IMR-90 (cell line): Measurements from ENCODE around the gene SHC4. TPM values are rescaled to one million over a fixed set of nuclear protein-coding genes. Genes with fewer than 3 reads are reported as not detected.

Experiments
- ATAC-seq: fragments of 200-7000 bp; cut with Tn5 transposase; 2 replicates; pipeline ENCODE4 v1.9.1; 2020; ENCODE audit warnings: low read depth, mild to moderate bottlenecking, moderate library complexity
- BruUV-seq: library from RNA; stranded (reverse); fragments of 400-500 nt; replicated peaks from 2 replicates; lab custom pipeline; 2021; lab: Mats Ljungman, UMichigan
- CTCF ChIA-PET: fragments of 300-600 bp; formaldehyde crosslinking; extraction: SDS; loops from one replicate; lab custom pipeline; 2021; ENCODE audit warnings: antibody characterized with exemption; lab: Yijun Ruan, JAX
- POLR2A ChIA-PET: fragments of 300-600 bp; sonication (Branson Sonifier 250); formaldehyde crosslinking; loops from one replicate; lab custom pipeline; 2022; ENCODE audit warnings: antibody characterized with exemption; ENCODE audit not compliant: unreplicated experiment; lab: Charles Lee
- DNase-seq: peaks from one replicate; pipeline ENCODE4 v3.0.0; 2013
- H2AFZ ChIP-seq: replicated peaks from 2 replicates; pipeline ENCODE3; 2013; ENCODE audit warnings: low read length, mild to moderate bottlenecking; ENCODE audit not compliant: poor library complexity
- H2AK5ac ChIP-seq: 2 replicates; pipeline ENCODE4 v1.6.1; 2013; ENCODE audit warnings: low read depth, low read length, inconsistent platforms
- H2AK9ac ChIP-seq: replicated peaks from 2 replicates; pipeline ENCODE3; 2013; ENCODE audit warnings: mild to moderate bottlenecking, low read depth, low read length, moderate library complexity; ENCODE audit not compliant: poor library complexity
- H2BK120ac ChIP-seq: 2 replicates; pipeline ENCODE4 v1.6.1; 2013; ENCODE audit warnings: low read depth, low read length, inconsistent platforms
- H2BK15ac ChIP-seq: 3 replicates; pipeline ENCODE4 v1.6.1; 2013; ENCODE audit warnings: low read depth, low read length, inconsistent platforms
- H2BK20ac ChIP-seq: 2 replicates; pipeline ENCODE4 v1.6.1; 2013; ENCODE audit warnings: low read depth, mild to moderate bottlenecking, inconsistent platforms, low read length, moderate library complexity
- H2BK5ac ChIP-seq: 2 replicates; pipeline ENCODE4 v1.6.1; 2013; ENCODE audit warnings: mild to moderate bottlenecking, low read depth, low read length, inconsistent platforms; ENCODE audit not compliant: poor library complexity, severe bottlenecking
- H3K14ac ChIP-seq: replicated peaks from 2 replicates; pipeline ENCODE4 v1.6.1; 2013; ENCODE audit warnings: low read depth, low read length, inconsistent platforms
- H3K18ac ChIP-seq: 2 replicates; pipeline ENCODE4 v1.6.1; 2013; ENCODE audit warnings: low read depth, low read length, control low read depth
- H3K23ac ChIP-seq: 2 replicates; pipeline ENCODE4 v1.6.1; 2013; ENCODE audit warnings: low read depth, low read length, inconsistent platforms
- H3K27ac ChIP-seq: 2 replicates; pipeline ENCODE4 v1.5.1; 2013; ENCODE audit warnings: mild to moderate bottlenecking, control low read depth, low read length; ENCODE audit not compliant: insufficient read depth
- H3K27me3 ChIP-seq: 2 replicates; pipeline ENCODE4 v1.6.1; 2013; ENCODE audit warnings: low read length; ENCODE audit not compliant: control insufficient read depth, insufficient read depth
- H3K36me3 ChIP-seq: 2 replicates; pipeline ENCODE4 v1.6.1; 2013; ENCODE audit warnings: low read length, mixed read lengths; ENCODE audit not compliant: control insufficient read depth, insufficient read depth
- H3K4ac ChIP-seq: 2 replicates; pipeline ENCODE4 v1.6.1; 2013; ENCODE audit warnings: low read depth, low read length, inconsistent platforms
- H3K4me1 ChIP-seq: 2 replicates; pipeline ENCODE4 v1.6.1; 2013; ENCODE audit warnings: low read length, mixed read lengths; ENCODE audit not compliant: control insufficient read depth, insufficient read depth
- H3K4me2 ChIP-seq: 2 replicates; pipeline ENCODE4 v1.6.1; 2013; ENCODE audit warnings: low read depth, mild to moderate bottlenecking, control low read depth, low read length, moderate library complexity
- H3K4me3 ChIP-seq: 2 replicates; pipeline ENCODE4 v1.5.1; 2013; ENCODE audit warnings: low read depth, mild to moderate bottlenecking, control low read depth, low read length, moderate library complexity; ENCODE audit not compliant: insufficient read depth
- H3K56ac ChIP-seq: 2 replicates; pipeline ENCODE4 v1.6.1; 2013; ENCODE audit warnings: low read length, inconsistent platforms; ENCODE audit not compliant: insufficient read depth; ENCODE audit errors: extremely low read depth
- H3K79me1 ChIP-seq, 2 experiments: 2 replicates each; pipeline ENCODE4 v1.6.1; 2013; ENCODE audit warnings: low read length in 2 of 2, inconsistent platforms in 1 of 2, low read depth in 1 of 2
- H3K9ac ChIP-seq: 2 replicates; pipeline ENCODE4 v1.6.1; 2013; ENCODE audit warnings: low read depth, low read length, control low read depth
- H3K9me1 ChIP-seq: 2 replicates; pipeline ENCODE4 v1.6.1; 2013; ENCODE audit warnings: low read length, inconsistent platforms; ENCODE audit not compliant: insufficient read depth
- H3K9me3 ChIP-seq: 2 replicates; pipeline ENCODE4 v1.6.1; 2013; ENCODE audit warnings: low read length; ENCODE audit not compliant: control insufficient read depth, insufficient read depth
- H4K20me1 ChIP-seq: 2 replicates; pipeline ENCODE4 v1.6.1; 2013; ENCODE audit warnings: low read length, inconsistent platforms; ENCODE audit not compliant: insufficient read depth
- H4K5ac ChIP-seq: 2 replicates; pipeline ENCODE4 v1.6.1; 2013; ENCODE audit warnings: mild to moderate bottlenecking, low read depth, low read length, control low read depth
- H4K8ac ChIP-seq, 2 experiments: 2 replicates each; pipeline ENCODE4 v1.6.1; 2013; ENCODE audit warnings: low read depth in 2 of 2, low read length in 2 of 2, control low read depth in 1 of 2, inconsistent platforms in 1 of 2
- H4K91ac ChIP-seq: 2 replicates; pipeline ENCODE4 v1.6.1; 2013; ENCODE audit warnings: low read depth, low read length, inconsistent platforms; ENCODE audit not compliant: insufficient read depth
- BHLHE40 ChIP-seq: fragments of 150-350 bp; IDR thresholded peaks from 2 replicates; pipeline ENCODE4 v1.6.1; 2016; ENCODE audit warnings: mild to moderate bottlenecking, low read depth, low read length
- CEBPB ChIP-seq: IDR thresholded peaks from 2 replicates; pipeline ENCODE4 v1.6.1; 2012; ENCODE audit warnings: low read depth, low read length, improper control_type of control experiment
- CHD1 ChIP-seq: IDR thresholded peaks from 2 replicates; pipeline ENCODE4 v1.6.1; 2012; ENCODE audit warnings: low read depth, low read length, improper control_type of control experiment
- CTCF ChIP-seq: conservative IDR thresholded peaks from 2 replicates; pipeline ENCODE4 v1.5.1; 2012; ENCODE audit warnings: mild to moderate bottlenecking, low read depth, low read length, improper control_type of control experiment
- FOS ChIP-seq: fragments of 150-350 bp; IDR thresholded peaks from 2 replicates; pipeline ENCODE4 v1.6.1; 2016; ENCODE audit warnings: low read depth, low read length
- MAFK ChIP-seq: IDR thresholded peaks from 2 replicates; pipeline ENCODE4 v1.6.1; 2012; ENCODE audit warnings: low read depth, low read length, improper control_type of control experiment
- MAZ ChIP-seq: IDR thresholded peaks from 2 replicates; pipeline ENCODE4 v1.6.1; 2012; ENCODE audit warnings: low read depth, mild to moderate bottlenecking, low read length, improper control_type of control experiment, moderate library complexity, borderline replicate concordance
- MXI1 ChIP-seq: IDR thresholded peaks from 2 replicates; pipeline ENCODE4 v1.6.1; 2012; ENCODE audit warnings: low read depth, mild to moderate bottlenecking, low read length, moderate library complexity, borderline replicate concordance
- NFE2L2 ChIP-seq: fragments of 150-350 bp; IDR thresholded peaks from 2 replicates; pipeline ENCODE4 v1.6.1; 2016; ENCODE audit warnings: low read depth, mild to moderate bottlenecking, low read length
- POLR2A ChIP-seq: IDR thresholded peaks from 2 replicates; pipeline ENCODE4 v1.6.1; 2012; ENCODE audit warnings: mild to moderate bottlenecking, low read depth, low read length
- RAD21 ChIP-seq: IDR thresholded peaks from 2 replicates; pipeline ENCODE4 v1.6.1; 2012; ENCODE audit warnings: low read length, improper control_type of control experiment
- RFX5 ChIP-seq: IDR thresholded peaks from 2 replicates; pipeline ENCODE4 v1.8.0; 2012; ENCODE audit warnings: low read depth, mild to moderate bottlenecking, low read length, moderate library complexity
- SMC3 ChIP-seq: fragments of 150-350 bp; IDR thresholded peaks from 2 replicates; pipeline ENCODE4 v1.6.1; 2016; ENCODE audit warnings: low read depth, mild to moderate bottlenecking, antibody characterized with exemption, low read length, moderate library complexity
- USF2 ChIP-seq: fragments of 150-350 bp; IDR thresholded peaks from 2 replicates; pipeline ENCODE4 v1.6.1; 2017; ENCODE audit warnings: mild to moderate bottlenecking, antibody characterized with exemption, low read length, low read depth
- WGBS, 2 experiments: methylation state at CpG; one replicate each; pipeline versions ENCODE4 v1.1.5 to v1.1.7; 2013; ENCODE audit warnings: missing lambda C conversion rate in 2 of 2; ENCODE audit not compliant: insufficient read length in 1 of 2; ENCODE audit errors: extremely low coverage in 2 of 2; 5-methylcytosine and 5-hydroxymethylcytosine counted together
- dilution Hi-C: fragments of 300-500 bp; cut with HindIII; formaldehyde crosslinking; loops from one replicate; pipeline ENCODE4 v1.14.3; 2018; ENCODE audit warnings: low sequenced_read_pairs; ENCODE audit not compliant: unreplicated experiment
- in situ Hi-C: fragments of 300-500 bp; cut with MboI; formaldehyde crosslinking; loops from 3 replicates; pipeline ENCODE4 v1.14.3; 2019; ENCODE audit warnings: low sequenced_read_pairs, inconsistent platforms, mixed read lengths
- intact Hi-C: fragments of 100-400 bp; cut with micrococcal nuclease; formaldehyde crosslinking; loops from 2 replicates; pipeline ENCODE4 v1.10.0; 2022
- polyA plus RNA-seq, 3 experiments: library from polyadenylated mRNA; depleted of rRNA; stranded (reverse); fragments of >200 nt; gene quantifications; 2 replicates each; pipeline ENCODE4 v1.2.3, GENCODE V29; 2012; ENCODE audit warnings: low replicate concordance in 1 of 3
- total RNA-seq: library from RNA; depleted of rRNA; stranded (reverse); fragments of >200 nt; gene quantifications from 2 replicates; pipeline ENCODE4 v1.2.3, GENCODE V29; 2012
- TF ChIP-seq, protein P1 (sequence below): fragments of 150-350 bp; IDR thresholded peaks from 2 replicates; pipeline ENCODE4 v1.6.1; 2016; ENCODE audit warnings: low read depth, mild to moderate bottlenecking, low read length, moderate library complexity, borderline replicate concordance

The SHC4 gene
- total and polyA plus RNA-seq, 2 of the 4 experiments (the other 2 are of a cell fraction): 0.91 to 2.7 TPM

DNA sequence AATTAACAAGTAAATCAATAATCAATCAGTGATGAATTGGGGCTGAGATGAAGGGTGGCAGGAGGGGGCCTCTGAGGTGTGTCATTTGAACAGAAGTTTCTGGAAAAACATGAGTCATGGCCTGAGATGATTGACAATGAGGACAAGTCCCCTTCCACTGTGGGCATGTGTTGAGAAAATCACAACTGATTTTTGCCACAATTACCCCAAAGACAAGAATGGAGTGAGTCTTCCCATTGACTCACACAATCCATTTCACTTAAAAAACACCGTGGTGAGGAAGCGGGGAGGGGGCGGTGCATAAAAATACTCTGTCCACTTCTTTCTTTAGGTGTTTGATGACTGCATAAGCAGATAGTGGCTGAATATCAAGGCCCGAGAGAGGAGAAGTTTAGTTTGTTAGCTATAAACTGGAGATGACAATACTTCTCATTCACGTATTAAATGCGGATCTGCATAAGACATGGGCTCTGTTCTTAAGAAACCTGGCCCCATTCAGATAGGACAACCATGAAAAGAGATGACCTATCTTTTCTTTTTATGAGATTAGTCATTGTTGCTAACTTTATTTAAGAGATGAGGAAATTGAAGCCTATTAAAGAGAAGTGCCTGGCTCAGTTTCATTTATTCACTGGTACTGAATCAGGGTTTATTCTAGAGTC lies 34.7 kb downstream of the SHC4 start:
- H3K4me2 ChIP-seq: no peak overlapping the region
- H3K4me1 ChIP-seq: peaks cover 6% of the 10 kb centered on the region
- H2BK20ac ChIP-seq: no peak overlapping the region
- peaks cover 18% of the 10 kb centered on the region for H3K9me1 ChIP-seq
- no peak overlapping the region for H2AK5ac ChIP-seq
- peak overlapping the region in 1 of 2 experiments; percentile 24; a peak in 1 of 4 replicates for H4K8ac ChIP-seq
- H3K4me3 ChIP-seq: no peak overlapping the region
- intact Hi-C loops: no loop called here
- H3K4ac ChIP-seq: peak overlapping the region; percentile 58; the same call in 1 of the 2 replicates
- H3K18ac ChIP-seq: peak overlapping the region; percentile 70; the same call in 1 of the 2 replicates
- 92% methylated on average over 2 of the region's 6 CpGs; no CpG with 5 or more reads in 1 of the 2 experiments for WGBS, 2 experiments
- H3K79me1 ChIP-seq: peaks cover 15 to 28% of the 10 kb centered on the region in 2 experiments; a peak in 3 of 4 replicates
- no peaks in the 10 kb centered on the region for H4K20me1 ChIP-seq
- no TSS peak for BruUV-seq
- no peak overlapping the region for H2AFZ ChIP-seq
- ChIA-PET POLR2A (no interaction called here), CTCF (interaction anchor here (1.0 kb wide), 1 partner anchor 11 kb away, joined by 3 read pairs; no protein-coding TSS in a partner anchor)
- H2BK5ac ChIP-seq: peak overlapping the region; percentile 36
- H3K27me3 ChIP-seq: no peaks in the 10 kb centered on the region
- H4K5ac ChIP-seq: no peak overlapping the region
- no peaks in the 10 kb centered on the region for H3K36me3 ChIP-seq
- no peaks in the 10 kb centered on the region for H3K9me3 ChIP-seq
- peak overlapping the region; percentile 27; the same call in 1 of the 2 replicates for H3K14ac ChIP-seq
- H3K56ac ChIP-seq: no peak overlapping the region
- H3K27ac ChIP-seq: no peak overlapping the region
- H2BK120ac ChIP-seq: peak overlapping the region; percentile 71; the same call in 1 of the 2 replicates
- peak; percentile 33 for DNase-seq
- no peak overlapping the region for H3K9ac ChIP-seq
- H4K91ac ChIP-seq: no peak overlapping the region
- dilution Hi-C loops: no loop called here
- ATAC-seq: no peak
- peak overlapping the region; percentile 77; the same call in 2 of the 3 replicates for H2BK15ac ChIP-seq
- H3K23ac ChIP-seq: no peak overlapping the region
- no peak overlapping the region for H2AK9ac ChIP-seq
- in situ Hi-C loops: no loop called here
- TF ChIP-seq MAZ: no peak
- TF ChIP-seq BHLHE40: no peak
- TF ChIP-seq, protein P1, sequence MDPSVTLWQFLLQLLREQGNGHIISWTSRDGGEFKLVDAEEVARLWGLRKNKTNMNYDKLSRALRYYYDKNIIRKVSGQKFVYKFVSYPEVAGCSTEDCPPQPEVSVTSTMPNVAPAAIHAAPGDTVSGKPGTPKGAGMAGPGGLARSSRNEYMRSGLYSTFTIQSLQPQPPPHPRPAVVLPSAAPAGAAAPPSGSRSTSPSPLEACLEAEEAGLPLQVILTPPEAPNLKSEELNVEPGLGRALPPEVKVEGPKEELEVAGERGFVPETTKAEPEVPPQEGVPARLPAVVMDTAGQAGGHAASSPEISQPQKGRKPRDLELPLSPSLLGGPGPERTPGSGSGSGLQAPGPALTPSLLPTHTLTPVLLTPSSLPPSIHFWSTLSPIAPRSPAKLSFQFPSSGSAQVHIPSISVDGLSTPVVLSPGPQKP: no peak
- TF ChIP-seq RAD21: no peak
- TF ChIP-seq FOS: no peak
- no peak for TF ChIP-seq POLR2A
- TF ChIP-seq SMC3: no peak
- TF ChIP-seq USF2: no peak
- no peak for TF ChIP-seq CEBPB
- no peak for TF ChIP-seq CTCF
- no peak for TF ChIP-seq MXI1
- TF ChIP-seq MAFK: no peak
- TF ChIP-seq CHD1: no peak
- TF ChIP-seq RFX5: no peak
- TF ChIP-seq NFE2L2: no peak
